GM19023 (cell line): ENCODE data around the gene SMU1.
"Not testable (repeated sequence)": the region's sequence is repeated elsewhere in the genome, so short reads cannot be mapped to it uniquely, and the experiment has no call there.

Experiments used
- ATAC-seq: cut with Tn5 transposase; IDR thresholded peaks from one replicate; pipeline ENCODE4 v1.9.1; 2021; ENCODE audit warnings: mild to moderate bottlenecking, moderate library complexity; ENCODE audit not compliant: unreplicated experiment

Gene SMU1

DNA sequence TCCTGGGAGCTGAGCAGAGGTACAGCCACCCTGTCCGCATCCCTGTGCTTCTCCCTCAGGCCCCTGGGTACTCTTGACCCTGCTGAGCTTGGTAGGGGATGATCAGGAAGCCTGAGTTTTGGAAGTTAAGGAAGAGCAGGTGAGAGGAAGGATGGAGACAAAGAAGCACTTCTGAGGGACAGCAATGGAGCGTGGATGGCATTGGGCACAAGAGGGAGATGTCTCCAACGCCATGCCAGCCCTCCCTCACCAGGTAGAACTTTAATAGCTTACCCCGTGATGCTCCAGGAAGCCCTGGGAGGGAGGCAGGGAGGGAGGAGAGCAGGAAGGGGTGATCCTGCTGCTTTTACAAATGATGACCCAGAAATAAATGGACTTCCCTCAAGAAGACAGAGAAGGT lies 29.9 kb upstream of the SMU1 start:
- no peak for ATAC-seq

GRCh38 chr9:33105959-33106358 lies 29.5 kb upstream of the SMU1 start:
- no peak for ATAC-seq

- ATAC-seq, result no peak
Observed at GRCh38 chr9:33105504-33105903, 29.0 kb upstream of the SMU1 start.

DNA sequence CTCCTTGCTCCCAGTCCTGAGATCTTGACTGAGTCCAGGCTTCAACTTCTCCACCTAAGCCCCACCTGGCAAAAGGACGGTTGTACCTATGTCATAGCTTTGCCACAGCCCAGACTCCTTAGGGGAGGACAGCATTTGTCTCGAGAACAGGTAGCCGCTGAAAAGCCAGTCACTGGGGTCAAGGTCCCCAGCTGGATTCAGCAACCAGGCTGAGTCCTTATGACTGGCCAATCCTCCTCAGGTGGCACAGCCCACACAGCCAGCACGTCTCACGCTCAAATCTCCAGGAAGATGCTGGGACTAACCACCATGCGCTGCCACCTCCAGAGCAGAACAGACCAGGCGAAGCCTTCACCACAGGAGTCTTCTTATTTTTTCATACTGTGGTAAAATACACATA lies 27.9 kb upstream of the SMU1 start:
- ATAC-seq, result no peak

GRCh38 chr9:33103501-33104281 lies 27.2 kb upstream of the SMU1 start:
- ATAC-seq, result no peak

GRCh38 chr9:33102551-33103210 lies 26.2 kb upstream of the SMU1 start:
- ATAC-seq, result no peak

- ATAC-seq, result no peak
Observed at GRCh38 chr9:33101104-33101951, 24.9 kb upstream of the SMU1 start.

DNA sequence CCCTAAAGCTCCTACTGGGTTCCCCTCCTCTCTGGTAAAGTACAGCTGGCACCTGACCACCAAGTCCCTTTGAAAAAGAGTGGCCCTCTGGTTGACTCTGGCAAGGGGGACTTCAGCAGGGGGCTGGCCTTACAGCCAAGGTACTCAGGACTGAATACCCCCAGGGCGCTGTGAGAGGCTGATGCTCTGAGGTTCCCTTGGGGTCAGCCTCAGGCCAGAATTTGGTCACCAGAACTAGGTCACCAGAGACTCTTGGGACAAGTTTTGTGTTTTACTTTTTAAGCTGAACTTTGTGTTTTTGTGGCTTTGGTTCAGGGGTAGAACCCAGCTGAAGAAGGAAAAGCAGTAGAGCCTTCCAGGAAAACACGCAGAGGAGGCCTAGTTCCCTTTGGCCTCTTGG lies 23.3 kb upstream of the SMU1 start:
- no peak for ATAC-seq

DNA sequence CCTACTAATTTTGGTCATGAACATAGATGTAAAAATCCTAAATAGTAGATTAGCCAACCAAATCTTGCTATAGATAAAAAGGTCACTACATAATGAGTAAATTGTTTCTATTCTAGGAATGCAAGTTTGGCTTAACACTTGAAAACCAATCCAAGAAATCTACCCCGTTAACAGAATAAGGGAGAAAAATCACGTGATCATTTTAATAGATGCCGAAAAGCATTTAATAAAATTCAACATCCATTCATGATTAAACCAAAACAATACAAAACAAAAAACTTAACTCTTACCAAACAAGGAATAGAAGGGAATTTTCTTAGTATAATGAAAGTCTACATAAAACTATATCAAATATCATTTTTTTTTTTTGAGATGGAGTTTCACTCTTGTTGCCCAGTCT lies 20.7 kb upstream of the SMU1 start:
- ATAC-seq, result no peak

DNA sequence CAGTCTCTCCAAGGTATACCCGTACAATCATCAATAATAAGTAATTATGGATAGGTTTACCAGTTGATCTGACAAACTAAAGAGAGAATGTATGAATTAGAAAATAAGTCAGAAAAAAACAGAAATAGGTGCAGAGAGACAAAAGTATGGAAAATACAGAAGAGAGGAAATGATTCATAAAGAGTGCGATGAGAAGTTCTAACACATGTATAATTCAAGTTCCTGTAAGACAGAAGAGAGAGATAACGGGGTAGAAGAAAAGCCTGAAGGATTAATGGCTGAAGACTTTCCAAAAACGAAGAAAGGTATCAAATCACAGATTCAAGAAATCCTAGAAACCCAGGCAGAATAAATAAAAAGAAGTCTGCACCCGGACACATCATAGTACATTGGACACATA lies 16.2 kb upstream of the SMU1 start:
- no peak for ATAC-seq

- ATAC-seq, result not testable (repeated sequence)
Observed at GRCh38 chr9:33085672-33086071, 9.2 kb upstream of the SMU1 start.

DNA sequence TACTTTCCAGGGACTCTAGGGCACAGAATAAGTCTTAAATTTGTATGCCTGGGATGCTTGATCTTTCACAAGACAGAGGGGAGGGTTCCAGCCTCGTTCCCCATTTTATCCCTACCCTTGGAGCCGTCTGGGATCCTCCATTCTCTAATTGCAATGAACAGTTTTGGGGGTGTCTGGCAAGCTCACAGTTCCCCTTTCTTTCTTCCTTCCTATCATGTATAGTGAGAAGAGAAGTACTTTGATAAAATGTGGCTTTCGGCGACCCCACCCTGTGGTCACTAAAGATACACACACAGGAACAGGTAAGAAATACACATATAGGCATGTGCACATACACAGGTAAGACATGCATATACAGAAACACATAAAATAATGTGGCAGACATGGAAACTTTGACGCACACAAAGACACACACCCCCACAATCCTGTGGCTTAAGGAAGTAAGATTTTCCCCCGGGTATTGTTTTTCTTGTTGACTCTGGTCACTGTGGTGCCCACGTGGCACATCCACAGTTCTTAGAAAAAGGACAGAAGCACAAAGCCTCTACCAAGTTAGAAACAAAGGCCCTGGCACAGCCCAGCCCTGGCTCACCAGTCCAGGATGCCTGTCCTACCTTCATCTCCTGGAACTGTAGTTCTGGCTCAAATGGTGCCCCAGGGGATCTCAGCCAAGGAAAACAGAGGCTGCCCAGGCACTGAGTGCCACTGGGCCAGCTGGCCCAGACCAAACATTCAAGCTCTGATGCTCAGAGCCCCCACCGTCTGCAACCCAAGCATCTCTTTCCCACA lies 6.3 kb upstream of the SMU1 start:
- no peak for ATAC-seq

DNA sequence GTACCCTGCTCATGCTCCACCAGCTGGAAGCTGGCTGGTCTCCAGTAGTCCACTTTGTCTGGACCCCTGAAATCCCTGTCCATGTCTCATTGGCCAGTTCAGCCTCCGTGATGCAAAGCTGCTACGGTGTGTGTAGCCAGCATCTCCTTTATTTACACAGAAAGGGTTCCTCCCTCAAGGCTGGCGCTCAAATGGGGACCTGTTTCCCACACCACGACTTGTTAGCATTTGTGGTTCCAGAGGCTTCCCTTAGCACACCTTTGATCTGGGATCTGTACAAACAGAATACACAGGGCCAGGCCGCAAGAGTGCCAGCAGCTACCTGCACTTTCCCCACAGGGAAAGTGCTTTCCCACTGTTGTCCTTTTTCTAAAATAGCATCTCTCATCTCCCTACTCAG lies 5.7 kb upstream of the SMU1 start:
- no peak for ATAC-seq

GRCh38 chr9:33081128-33081851 lies 4.8 kb upstream of the SMU1 start:
- ATAC-seq, result no peak

- ATAC-seq, result no peak
Observed at GRCh38 chr9:33080534-33080933, 4.1 kb upstream of the SMU1 start.

DNA sequence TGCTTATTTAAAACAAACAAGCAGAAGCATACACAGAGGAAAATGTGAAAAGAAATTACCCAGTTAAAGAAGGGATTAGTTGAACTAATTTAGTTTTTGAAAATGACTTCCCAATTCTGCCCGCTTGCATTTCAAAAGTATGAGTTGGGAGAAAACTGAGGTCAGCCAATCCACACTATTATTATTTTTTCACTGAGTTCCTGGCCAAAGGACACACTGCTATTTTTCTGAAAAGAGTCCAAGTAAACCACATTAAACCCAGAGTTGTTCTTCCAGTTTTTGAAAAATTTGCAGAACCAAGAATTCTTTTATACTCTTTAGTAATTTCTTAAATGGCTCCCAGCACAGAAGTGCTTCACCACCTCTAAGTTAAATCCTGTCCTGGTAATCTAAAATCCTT lies 7.5 kb downstream of the SMU1 start:
- ATAC-seq, result no peak

GRCh38 chr9:33065157-33066076 lies 11.1 kb downstream of the SMU1 start:
- peak; percentile 70 for ATAC-seq

GRCh38 chr9:33051144-33051543 lies 25.3 kb downstream of the SMU1 start:
- no peak for ATAC-seq

DNA sequence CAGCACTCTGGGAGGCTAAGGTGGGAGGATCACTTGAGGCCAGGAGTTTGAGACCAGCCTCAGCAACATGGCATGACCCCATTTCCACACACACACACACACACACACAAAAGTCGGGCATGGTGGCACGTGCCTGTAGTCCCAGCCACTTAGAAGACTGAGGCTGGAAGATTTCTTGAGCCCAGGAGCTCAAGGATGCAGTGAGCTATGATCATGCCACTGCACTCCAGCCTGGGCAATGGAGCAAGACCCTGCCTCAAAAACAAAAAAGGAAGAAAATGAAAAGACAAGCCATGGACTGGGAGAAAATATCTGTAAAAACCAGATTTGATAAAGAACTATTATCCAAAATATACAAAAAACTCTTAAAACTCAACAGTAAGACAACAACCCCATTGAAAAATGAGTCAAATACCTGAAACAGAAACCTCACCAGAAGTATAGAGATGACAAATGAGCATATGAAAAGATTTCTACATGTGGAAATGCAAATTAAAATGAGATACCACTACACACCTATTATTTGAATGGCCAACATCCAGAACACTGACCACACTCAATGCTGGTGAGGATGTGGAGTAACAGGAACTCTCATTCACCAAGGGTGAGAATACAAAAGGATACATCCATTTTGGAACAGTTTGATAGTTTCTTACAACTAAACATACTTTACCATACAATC lies 26.7 kb downstream of the SMU1 start:
- ATAC-seq, result no peak
